Measurements from ENCODE around the gene FCRLA. TPM values are rescaled to one million over a fixed set of nuclear protein-coding genes. Genes with fewer than 3 reads are reported as not detected.
"Not testable (repeated sequence)": the region's sequence is repeated elsewhere in the genome, so short reads cannot be mapped to it uniquely, and the experiment has no call there.

Gene FCRLA
- total RNA-seq, 4 donors from 2014 or later, result 0.85 to 47.0 (median 5.0) TPM; not detected in 1

GRCh38 chr1:161721738-161722343 is 14.8 kb downstream of the FCRLA start:
- Histone ChIP-seq H3K4me3 (no peak overlapping the region), H3K27ac (no peak overlapping the region)
- DNase-seq, result no peak

GRCh38 chr1:161722406-161722805 is 15.4 kb downstream of the FCRLA start:
- TF ChIP-seq CTCF (IDR thresholded peaks at IDR 0.05) (no peak), POLR2A (IDR thresholded peaks at IDR 0.05) (no peak)
- DNase-seq, result no peak
- Histone ChIP-seq H3K36me3 (no peaks in the 10 kb centered on the region), H3K4me1 (peaks cover 0 to 16% (median 3%) of the 10 kb centered on the region in 4 donors), H3K4me3 (no peak overlapping the region), H3K9me3 (no peaks in the 10 kb centered on the region), H3K27me3 (peaks cover 0 to 2% of the 10 kb centered on the region in 2 donors), H3K27ac (no peak overlapping the region)

More at GRCh38 chr1:161721738-161722343, 14.8 kb downstream of the FCRLA start:
- no peak for TF ChIP-seq CTCF (IDR thresholded peaks at IDR 0.05)
- no peak for TF ChIP-seq POLR2A (IDR thresholded peaks at IDR 0.05)
- H3K36me3 ChIP-seq, result no peaks in the 10 kb centered on the region
- no peaks in the 10 kb centered on the region for H3K27me3 ChIP-seq
- H3K9me3 ChIP-seq, result no peaks in the 10 kb centered on the region
- peaks cover 0 to 15% (median 3%) of the 10 kb centered on the region in 4 donors for H3K4me1 ChIP-seq

DNA sequence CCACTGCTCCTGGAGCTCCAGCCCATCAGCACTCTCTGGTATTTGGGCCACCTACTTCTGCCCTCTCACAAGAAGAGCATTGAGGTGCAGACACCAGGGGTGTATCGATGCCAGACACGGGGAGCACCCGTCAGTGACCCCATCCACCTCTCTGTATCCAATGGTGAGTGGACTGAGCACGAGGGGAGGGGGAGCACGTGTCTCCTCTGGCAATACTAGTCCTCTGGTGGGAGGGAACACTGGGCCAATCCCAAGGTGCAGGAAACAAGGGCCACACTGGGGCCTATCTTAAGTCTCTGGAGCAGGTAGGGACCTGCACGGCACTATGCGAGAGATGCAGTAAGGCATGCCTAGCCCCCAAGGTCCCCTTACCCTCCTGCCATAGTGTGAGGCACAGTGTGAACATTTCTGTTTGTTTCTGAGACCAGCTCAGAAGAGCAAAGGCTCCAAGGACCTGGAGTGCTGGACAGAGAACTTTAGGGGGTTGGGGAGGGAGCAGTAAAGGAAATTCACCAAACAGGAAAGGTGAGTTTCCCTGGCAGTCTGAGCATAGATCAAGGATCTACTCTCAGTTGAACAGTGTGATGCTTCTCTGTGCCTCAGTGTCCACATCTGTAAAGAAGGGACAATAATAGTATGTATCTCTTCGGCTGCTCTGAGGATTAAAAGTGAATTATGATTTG is 16.6 kb downstream of the FCRLA start:
- peaks cover 0 to 3% of the 10 kb centered on the region in 2 donors for H3K27me3 ChIP-seq
- no peaks in the 10 kb centered on the region for H3K9me3 ChIP-seq
- H3K36me3 ChIP-seq, result no peaks in the 10 kb centered on the region
- H3K27ac ChIP-seq, result no peak overlapping the region
- TF ChIP-seq CTCF (IDR thresholded peaks at IDR 0.05) (no peak), POLR2A (IDR thresholded peaks at IDR 0.05) (no peak)
- DNase-seq, result no peak
- H3K4me3 ChIP-seq, result no peak overlapping the region
- H3K4me1 ChIP-seq, result peaks cover 0 to 20% (median 5%) of the 10 kb centered on the region in 4 donors

DNA sequence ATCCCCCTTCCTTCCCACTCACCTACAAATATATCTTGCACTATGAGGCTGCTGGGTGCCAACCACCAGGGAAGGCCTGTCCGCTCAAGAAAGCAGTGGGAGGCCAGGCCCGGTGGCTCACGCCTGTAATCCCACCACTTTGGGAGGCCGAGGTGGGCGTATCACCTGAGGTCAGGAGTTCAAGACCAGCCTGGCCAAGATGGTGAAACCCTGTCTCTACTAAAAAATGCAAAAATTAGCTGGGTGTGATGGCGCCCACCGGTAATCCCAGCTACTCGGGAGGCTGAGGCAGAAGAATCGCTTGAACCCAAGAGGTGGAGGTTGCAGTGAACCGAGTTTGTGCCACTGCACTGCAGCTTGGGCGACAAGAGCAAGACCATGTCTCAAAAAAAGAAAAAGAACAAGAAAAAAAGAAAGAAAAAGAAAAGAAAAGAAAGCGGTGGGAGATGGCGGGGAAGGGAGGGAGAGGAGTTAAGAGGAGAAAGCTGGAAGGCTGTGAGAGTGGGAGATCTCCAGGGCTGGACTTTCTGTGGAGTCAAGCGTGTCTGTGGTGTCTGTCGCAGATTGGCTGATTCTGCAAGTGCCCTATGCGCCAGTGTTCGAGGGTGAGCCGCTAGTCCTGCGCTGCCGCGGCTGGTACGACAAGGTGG is 18.4 kb downstream of the FCRLA start:
- DNase-seq, H3K9me3 ChIP-seq, H3K36me3 ChIP-seq, H3K27me3 ChIP-seq: not testable (repeated sequence)
- Histone ChIP-seq H3K4me3 (peak overlapping the region; percentile 83 to 93 (median 88)), H3K4me1 (peaks cover 0 to 20% (median 4%) of the 10 kb centered on the region in 4 donors), H3K27ac (peak overlapping the region; percentile 79 to 98 (median 89))

- peak overlapping the region; percentile 83 to 93 (median 88) for H3K4me3 ChIP-seq
- H3K9me3 ChIP-seq, result no peaks in the 10 kb centered on the region
- DNase-seq, result peak; percentile 58 to 69 (median 65)
- no peaks in the 10 kb centered on the region for H3K36me3 ChIP-seq
- H3K4me1 ChIP-seq, result peaks cover 0 to 20% (median 3%) of the 10 kb centered on the region in 4 donors
- peak overlapping the region; percentile 79 to 98 (median 89) for H3K27ac ChIP-seq
- peaks cover 0 to 3% of the 10 kb centered on the region in 2 donors for H3K27me3 ChIP-seq
- no peak for TF ChIP-seq POLR2A (IDR thresholded peaks at IDR 0.05)
- peak in 3 of 6 experiments; percentile 19 to 25 (median 24) for TF ChIP-seq CTCF (IDR thresholded peaks at IDR 0.05)
Measured at GRCh38 chr1:161725908-161726472, 19.0 kb downstream of the FCRLA start.

Data from Peyer's patch (tissue), 4 donors.